ENCODE data around the gene SND1.

SND1 gene

DNA sequence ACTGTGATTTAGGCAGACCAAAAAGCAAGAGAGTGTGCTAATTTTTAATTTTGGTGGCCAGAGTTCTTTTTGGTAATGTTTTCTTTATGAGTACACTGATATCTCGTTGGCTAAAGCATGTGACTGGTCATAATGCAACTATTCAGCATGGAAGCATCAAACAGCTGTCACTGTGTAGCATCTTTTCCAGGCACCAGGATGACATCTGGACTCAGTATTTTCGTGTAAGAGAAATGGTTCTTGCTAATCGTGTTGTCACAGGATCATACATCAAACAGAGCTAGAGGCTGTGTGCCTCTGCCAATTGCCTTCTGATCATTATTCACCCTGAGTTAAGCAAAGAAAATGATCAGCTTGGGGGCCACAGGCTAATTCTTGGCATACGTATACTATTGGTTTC lies 118.9 kb downstream of the SND1 start (continued):
- no peak for TF ChIP-seq ZNF510 (tag by site-specific recombination; IDR thresholded peaks at IDR 0.05; ENCODE audit: insufficient replicate concordance)
- TF ChIP-seq GLI4 (tag by site-specific recombination; IDR thresholded peaks at IDR 0.05): no peak
- TF ChIP-seq ZBTB21 (tag by site-specific recombination; IDR thresholded peaks at IDR 0.05): no peak
- TF ChIP-seq ZNF19 (tag by site-specific recombination; IDR thresholded peaks at IDR 0.05; ENCODE audit: low read depth): no peak
- no peak for TF ChIP-seq ZNF157 (tag by site-specific recombination; IDR thresholded peaks at IDR 0.05)
- no peak for TF ChIP-seq ZBTB7A (tag by site-specific recombination; IDR thresholded peaks at IDR 0.05; ENCODE audit: low read depth)
- TF ChIP-seq ZNF558 (tag by site-specific recombination; IDR thresholded peaks at IDR 0.05): no peak
- TF ChIP-seq YY2 (tag by site-specific recombination; IDR thresholded peaks at IDR 0.05): no peak
- TF ChIP-seq ZNF214 (tag by site-specific recombination; IDR thresholded peaks at IDR 0.05; ENCODE audit: borderline replicate concordance): no peak

DNA sequence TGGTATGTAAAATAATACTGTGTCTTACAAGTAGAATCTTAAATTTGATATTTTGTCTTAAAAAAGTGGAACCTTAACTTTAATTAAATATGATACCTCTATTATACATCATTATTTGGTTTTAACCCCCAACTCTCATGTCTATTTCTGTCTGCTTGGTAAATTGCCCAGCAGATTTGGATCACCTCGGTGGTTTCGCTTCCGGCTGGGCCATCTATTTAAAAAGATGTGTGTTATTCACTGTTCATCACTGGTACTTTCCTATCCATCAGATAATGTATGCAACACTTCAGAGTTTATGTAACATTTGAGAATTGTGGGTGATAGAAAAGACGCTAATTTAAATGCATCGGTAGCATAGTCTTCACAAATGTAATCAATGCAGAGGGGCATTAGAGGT lies 119.7 kb downstream of the SND1 start:
- ChIA-PET CTCF (no interaction called here), POLR2A (no interaction called here)
- no peak overlapping the region for H3K27ac ChIP-seq (ENCODE audit: extremely low read depth, low read depth, low read length)
- TF ChIP-seq ZNF274 (IDR thresholded peaks at IDR 0.05; ENCODE audit: low read length): no peak
- no peak for TF ChIP-seq ZNF274 (tag by site-specific recombination; IDR thresholded peaks at IDR 0.05; ENCODE audit: borderline replicate concordance)
- TF ChIP-seq WT1 (tag by site-specific recombination; IDR thresholded peaks at IDR 0.05): no peak
- TF ChIP-seq, protein P1, sequence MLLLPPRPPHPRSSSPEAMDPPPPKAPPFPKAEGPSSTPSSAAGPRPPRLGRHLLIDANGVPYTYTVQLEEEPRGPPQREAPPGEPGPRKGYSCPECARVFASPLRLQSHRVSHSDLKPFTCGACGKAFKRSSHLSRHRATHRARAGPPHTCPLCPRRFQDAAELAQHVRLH (tag by site-specific recombination; IDR thresholded peaks at IDR 0.05): no peak
- no peak for TF ChIP-seq ZNF777 (tag by site-specific recombination; IDR thresholded peaks at IDR 0.05; ENCODE audit: borderline replicate concordance)
- no peak for TF ChIP-seq ZNF621 (tag by site-specific recombination; IDR thresholded peaks at IDR 0.05)
- TF ChIP-seq ZNF561 (tag by site-specific recombination; IDR thresholded peaks at IDR 0.05; ENCODE audit: borderline replicate concordance): no peak
- TF ChIP-seq, protein P2, sequence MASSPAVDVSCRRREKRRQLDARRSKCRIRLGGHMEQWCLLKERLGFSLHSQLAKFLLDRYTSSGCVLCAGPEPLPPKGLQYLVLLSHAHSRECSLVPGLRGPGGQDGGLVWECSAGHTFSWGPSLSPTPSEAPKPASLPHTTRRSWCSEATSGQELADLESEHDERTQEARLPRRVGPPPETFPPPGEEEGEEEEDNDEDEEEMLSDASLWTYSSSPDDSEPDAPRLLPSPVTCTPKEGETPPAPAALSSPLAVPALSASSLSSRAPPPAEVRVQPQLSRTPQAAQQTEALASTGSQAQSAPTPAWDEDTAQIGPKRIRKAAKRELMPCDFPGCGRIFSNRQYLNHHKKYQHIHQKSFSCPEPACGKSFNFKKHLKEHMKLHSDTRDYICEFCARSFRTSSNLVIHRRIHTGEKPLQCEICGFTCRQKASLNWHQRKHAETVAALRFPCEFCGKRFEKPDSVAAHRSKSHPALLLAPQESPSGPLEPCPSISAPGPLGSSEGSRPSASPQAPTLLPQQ (tag by site-specific recombination; IDR thresholded peaks at IDR 0.05): no peak
- no peak for TF ChIP-seq ZNF530 (tag by site-specific recombination; IDR thresholded peaks at IDR 0.05; ENCODE audit: low read depth)
- no peaks in the 10 kb centered on the region for H3K4me1 ChIP-seq (ENCODE audit: control insufficient read depth, insufficient read depth, low read length)
- H3K9me3 ChIP-seq (ENCODE audit: control insufficient read depth, insufficient read depth, low read depth, low read length): no peaks in the 10 kb centered on the region
- no peaks in the 10 kb centered on the region for H3K36me3 ChIP-seq (ENCODE audit: control insufficient read depth in 2 of 2, insufficient read depth in 1 of 2, low read length in 2 of 2)
- H3K4me3 ChIP-seq (ENCODE audit: low read depth, low read length): no peak overlapping the region

DNA sequence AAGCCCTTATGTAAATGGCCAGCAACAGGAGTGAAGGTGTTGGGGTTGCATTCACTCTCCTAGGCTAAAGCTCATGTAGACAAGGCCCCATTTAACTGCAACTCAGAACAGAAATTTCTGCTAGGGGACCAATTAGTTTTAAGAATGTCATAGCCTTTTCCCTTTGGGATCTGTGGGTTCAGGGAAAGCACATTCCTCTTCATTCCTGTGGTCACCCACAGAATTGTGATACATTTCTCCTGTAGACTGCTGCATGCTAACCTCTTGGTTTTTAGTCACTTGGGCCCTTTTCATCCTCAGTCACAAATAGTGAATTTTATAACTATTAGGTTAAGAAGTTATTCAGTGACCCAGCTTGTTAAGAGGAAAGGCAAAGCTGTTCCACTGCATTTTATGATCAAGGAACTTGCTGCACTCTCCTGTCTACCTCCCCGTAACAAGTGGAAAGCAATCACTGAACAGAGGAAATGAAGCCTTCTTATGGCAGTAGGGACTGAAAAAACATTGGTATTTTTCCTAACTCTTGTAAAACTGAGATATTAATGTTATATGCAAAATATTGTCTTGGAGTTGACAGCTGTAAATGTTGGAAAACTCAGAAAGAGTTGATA lies 124.9 kb downstream of the SND1 start:
- no peaks in the 10 kb centered on the region for H3K36me3 ChIP-seq (ENCODE audit: control insufficient read depth in 2 of 2, insufficient read depth in 1 of 2, low read length in 2 of 2)
- H3K4me1 ChIP-seq (ENCODE audit: control insufficient read depth, insufficient read depth, low read length): no peaks in the 10 kb centered on the region
- POLR2A ChIA-PET: no interaction called here
- no peak overlapping the region for H3K4me3 ChIP-seq (ENCODE audit: low read depth, low read length)
- no peaks in the 10 kb centered on the region for H3K9me3 ChIP-seq (ENCODE audit: control insufficient read depth, insufficient read depth, low read depth, low read length)
- CTCF ChIA-PET: interaction anchor here (1.7 kb wide), 1 partner anchor 16 kb away, joined by 8 read pairs; no protein-coding TSS in a partner anchor
- H3K27ac ChIP-seq (ENCODE audit: extremely low read depth, low read depth, low read length): no peak overlapping the region
- TF ChIP-seq ZNF654 (tag by site-specific recombination; IDR thresholded peaks at IDR 0.05; ENCODE audit: low read depth): no peak
- no peak for TF ChIP-seq ZNF404 (tag by site-specific recombination; IDR thresholded peaks at IDR 0.05)
- no peak for TF ChIP-seq ZNF791 (tag by site-specific recombination; IDR thresholded peaks at IDR 0.05)
- TF ChIP-seq, protein P3, sequence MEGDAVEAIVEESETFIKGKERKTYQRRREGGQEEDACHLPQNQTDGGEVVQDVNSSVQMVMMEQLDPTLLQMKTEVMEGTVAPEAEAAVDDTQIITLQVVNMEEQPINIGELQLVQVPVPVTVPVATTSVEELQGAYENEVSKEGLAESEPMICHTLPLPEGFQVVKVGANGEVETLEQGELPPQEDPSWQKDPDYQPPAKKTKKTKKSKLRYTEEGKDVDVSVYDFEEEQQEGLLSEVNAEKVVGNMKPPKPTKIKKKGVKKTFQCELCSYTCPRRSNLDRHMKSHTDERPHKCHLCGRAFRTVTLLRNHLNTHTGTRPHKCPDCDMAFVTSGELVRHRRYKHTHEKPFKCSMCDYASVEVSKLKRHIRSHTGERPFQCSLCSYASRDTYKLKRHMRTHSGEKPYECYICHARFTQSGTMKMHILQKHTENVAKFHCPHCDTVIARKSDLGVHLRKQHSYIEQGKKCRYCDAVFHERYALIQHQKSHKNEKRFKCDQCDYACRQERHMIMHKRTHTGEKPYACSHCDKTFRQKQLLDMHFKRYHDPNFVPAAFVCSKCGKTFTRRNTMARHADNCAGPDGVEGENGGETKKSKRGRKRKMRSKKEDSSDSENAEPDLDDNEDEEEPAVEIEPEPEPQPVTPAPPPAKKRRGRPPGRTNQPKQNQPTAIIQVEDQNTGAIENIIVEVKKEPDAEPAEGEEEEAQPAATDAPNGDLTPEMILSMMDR (tag by site-specific recombination; IDR thresholded peaks at IDR 0.05): no peak
- no peak for TF ChIP-seq GLI4 (tag by site-specific recombination; IDR thresholded peaks at IDR 0.05)
- TF ChIP-seq ZBTB1 (tag by site-specific recombination; IDR thresholded peaks at IDR 0.05): no peak
- TF ChIP-seq, protein P4, sequence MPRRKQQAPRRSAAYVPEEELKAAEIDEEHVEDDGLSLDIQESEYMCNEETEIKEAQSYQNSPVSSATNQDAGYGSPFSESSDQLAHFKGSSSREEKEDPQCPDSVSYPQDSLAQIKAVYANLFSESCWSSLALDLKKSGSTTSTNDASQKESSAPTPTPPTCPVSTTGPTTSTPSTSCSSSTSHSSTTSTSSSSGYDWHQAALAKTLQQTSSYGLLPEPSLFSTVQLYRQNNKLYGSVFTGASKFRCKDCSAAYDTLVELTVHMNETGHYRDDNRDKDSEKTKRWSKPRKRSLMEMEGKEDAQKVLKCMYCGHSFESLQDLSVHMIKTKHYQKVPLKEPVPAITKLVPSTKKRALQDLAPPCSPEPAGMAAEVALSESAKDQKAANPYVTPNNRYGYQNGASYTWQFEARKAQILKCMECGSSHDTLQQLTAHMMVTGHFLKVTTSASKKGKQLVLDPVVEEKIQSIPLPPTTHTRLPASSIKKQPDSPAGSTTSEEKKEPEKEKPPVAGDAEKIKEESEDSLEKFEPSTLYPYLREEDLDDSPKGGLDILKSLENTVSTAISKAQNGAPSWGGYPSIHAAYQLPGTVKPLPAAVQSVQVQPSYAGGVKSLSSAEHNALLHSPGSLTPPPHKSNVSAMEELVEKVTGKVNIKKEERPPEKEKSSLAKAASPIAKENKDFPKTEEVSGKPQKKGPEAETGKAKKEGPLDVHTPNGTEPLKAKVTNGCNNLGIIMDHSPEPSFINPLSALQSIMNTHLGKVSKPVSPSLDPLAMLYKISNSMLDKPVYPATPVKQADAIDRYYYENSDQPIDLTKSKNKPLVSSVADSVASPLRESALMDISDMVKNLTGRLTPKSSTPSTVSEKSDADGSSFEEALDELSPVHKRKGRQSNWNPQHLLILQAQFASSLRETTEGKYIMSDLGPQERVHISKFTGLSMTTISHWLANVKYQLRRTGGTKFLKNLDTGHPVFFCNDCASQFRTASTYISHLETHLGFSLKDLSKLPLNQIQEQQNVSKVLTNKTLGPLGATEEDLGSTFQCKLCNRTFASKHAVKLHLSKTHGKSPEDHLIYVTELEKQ (tag by site-specific recombination; IDR thresholded peaks at IDR 0.05; ENCODE audit: borderline replicate concordance): no peak
- no peak for TF ChIP-seq ZNF2 (tag by site-specific recombination; IDR thresholded peaks at IDR 0.05)
